Activated CD4-positive, alpha-beta T cell treated with anti-CD3 and anti-CD28 coated beads for 36 hours (primary cell): ENCODE measurements around the gene POLR1H. TPM values are rescaled to one million over a fixed set of nuclear protein-coding genes. Genes with fewer than 3 reads are reported as not detected.

ENCODE experiments used
- ATAC-seq: fragments of 200-7000 bp; cut with Tn5 transposase; one replicate; pipeline ENCODE4 v1.10.0; 2021; ENCODE audit warnings: mild to moderate bottlenecking, moderate library complexity
- CTCF ChIA-PET: fragments of 350-600 bp; sonication (Branson Sonifier 250); formaldehyde crosslinking; loops from one replicate; lab custom pipeline; 2021; ENCODE audit warnings: antibody characterized with exemption; lab: Charles Lee
- POLR2A ChIA-PET: fragments of 350-600 bp; sonication (Branson Sonifier 250); formaldehyde crosslinking; loops from one replicate; lab custom pipeline; 2021; ENCODE audit warnings: antibody characterized with exemption, inconsistent platforms; lab: Charles Lee
- DNase-seq: peaks from one replicate; pipeline ENCODE4 v3.0.0-alpha.2; 2020
- H3K27ac Mint-ChIP-seq: one replicate; pipeline ENCODE4 v1.8.0; 2021; ENCODE audit warnings: mixed read lengths
- H3K27me3 Mint-ChIP-seq: one replicate; pipeline ENCODE4 v1.8.0; 2021; ENCODE audit warnings: mixed read lengths
- H3K36me3 Mint-ChIP-seq: one replicate; pipeline ENCODE4 v1.8.0; 2021; ENCODE audit warnings: low read depth, mixed read lengths
- H3K4me1 Mint-ChIP-seq: one replicate; pipeline ENCODE4 v1.8.0; 2021; ENCODE audit warnings: mixed read lengths
- H3K4me3 Mint-ChIP-seq: one replicate; pipeline ENCODE4 v1.8.0; 2021; ENCODE audit warnings: mild to moderate bottlenecking, moderate library complexity, mixed read lengths
- H3K9me3 Mint-ChIP-seq: one replicate; pipeline ENCODE4 v1.8.0; 2021; ENCODE audit warnings: low read depth, mixed read lengths
- intact Hi-C, 2 experiments: fragments of 100-400 bp; cut with DNase I in 1 of 2; cut with micrococcal nuclease in 1 of 2; formaldehyde crosslinking; loops; one replicate each; pipeline versions ENCODE4 v1.14.2 to v1.15.1; 2022 to 2024; cut with DNase I, micrococcal nuclease
- total RNA-seq, 2 experiments: library from RNA; stranded (reverse); gene quantifications; one replicate each; pipeline ENCODE4 v1.2.3, GENCODE V29; 2021

POLR1H gene
- total RNA-seq, 2 experiments from 2014 or later, result 38.2 to 65.0 TPM

DNA sequence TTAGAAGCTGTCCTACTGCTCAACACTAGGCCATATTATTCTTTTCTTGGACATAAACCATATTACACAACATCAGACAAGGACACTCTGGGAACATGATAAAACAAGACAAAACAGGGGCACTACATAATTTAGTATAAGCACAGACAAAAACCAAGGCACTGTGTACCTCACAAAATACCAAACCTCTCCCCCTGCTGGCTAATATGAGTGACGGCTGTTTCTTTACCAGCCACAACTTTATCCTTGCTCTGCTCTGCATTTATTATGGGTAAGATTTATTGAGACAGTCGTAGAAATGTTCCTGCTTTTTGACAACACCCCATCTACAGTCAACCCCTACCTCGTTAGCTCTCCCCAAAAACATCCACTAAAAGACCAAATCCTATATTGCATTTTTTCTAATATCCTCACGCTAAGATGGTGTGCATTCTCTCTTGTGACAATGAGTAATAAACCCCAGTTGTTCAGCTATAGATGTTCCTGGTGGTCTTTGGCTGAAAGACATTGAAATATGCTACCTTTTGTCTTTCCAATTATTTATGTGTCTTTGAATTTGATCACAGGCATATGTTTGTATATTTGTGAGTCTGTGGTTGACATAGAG, 23.8 kb upstream of the POLR1H start:
- H3K27ac Mint-ChIP-seq, result no peak overlapping the region
- ATAC-seq (no peak), DNase-seq (no peak)
- ChIA-PET POLR2A (no interaction called here), CTCF (interaction anchor here (0.5 to 1.1 kb wide), 4 partner anchors 10 to 326 kb away, joined by 3 read pairs; no protein-coding TSS in a partner anchor)
- peaks cover 16% of the 10 kb centered on the region for H3K36me3 Mint-ChIP-seq
- no peaks in the 10 kb centered on the region for H3K27me3 Mint-ChIP-seq
- H3K9me3 Mint-ChIP-seq, result no peaks in the 10 kb centered on the region
- intact Hi-C loops, result no loop called here
- no peaks in the 10 kb centered on the region for H3K4me1 Mint-ChIP-seq
- H3K4me3 Mint-ChIP-seq, result no peak overlapping the region

DNA sequence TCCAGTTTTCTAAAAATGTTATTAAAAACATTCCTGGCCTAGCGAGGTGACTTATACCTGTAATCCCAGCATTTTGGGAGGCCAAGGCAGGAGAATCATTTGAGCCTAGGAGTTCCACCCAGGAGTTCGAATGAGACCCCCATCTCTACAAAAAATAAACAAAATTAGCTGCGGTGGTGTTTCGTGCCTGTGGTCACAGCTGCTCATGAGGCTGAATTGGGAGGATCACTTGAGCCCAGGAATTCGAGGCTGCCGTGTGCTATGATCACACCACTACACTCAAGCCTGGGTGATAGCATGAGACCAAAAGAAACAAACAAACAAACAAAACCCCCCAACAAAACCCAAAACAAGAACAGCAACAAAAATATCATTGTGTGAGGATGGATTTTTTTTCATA, 19.8 kb upstream of the POLR1H start:
- CTCF ChIA-PET, result interaction anchor here (0.8 to 1.1 kb wide), 2 partner anchors 88 to 673 kb away, joined by 3 read pairs; no protein-coding TSS in a partner anchor
- peaks cover 6% of the 10 kb centered on the region for H3K4me1 Mint-ChIP-seq

DNA sequence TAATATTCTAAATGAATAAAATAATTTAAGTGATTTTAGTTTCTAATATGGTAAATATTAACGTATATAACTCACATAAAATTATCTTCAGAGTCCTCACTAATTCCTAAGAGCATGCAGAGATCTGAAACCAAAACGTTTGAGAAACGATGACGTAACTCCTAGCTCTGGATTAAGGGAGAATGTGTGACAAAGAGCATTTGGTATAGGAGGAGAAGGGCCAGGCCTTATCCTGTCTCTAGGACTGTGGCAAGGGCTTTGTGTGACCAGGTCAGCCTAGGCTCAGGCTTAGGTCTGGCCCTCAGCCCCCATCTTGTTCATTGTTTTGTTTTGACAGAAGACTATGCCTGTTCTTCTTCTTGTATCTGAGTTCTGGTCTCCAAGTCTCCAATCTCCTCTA, 19.2 kb upstream of the POLR1H start:
- ChIA-PET POLR2A (no interaction called here), CTCF (interaction anchor here (0.9 kb wide), 1 partner anchor 11 kb away, joined by 3 read pairs; no protein-coding TSS in a partner anchor)
- Mint-ChIP-seq H3K9me3 (no peaks in the 10 kb centered on the region), H3K4me1 (peaks cover 6% of the 10 kb centered on the region), H3K4me3 (no peak overlapping the region), H3K27ac (no peak overlapping the region), H3K27me3 (no peaks in the 10 kb centered on the region), H3K36me3 (peaks cover 6% of the 10 kb centered on the region)
- intact Hi-C loops, result no loop called here
- ATAC-seq (no peak), DNase-seq (no peak)

More for the DNA sequence above, 19.8 kb upstream of the POLR1H start:
- POLR2A ChIA-PET, result no interaction called here
- ATAC-seq, result no peak
- Mint-ChIP-seq H3K27ac (no peak overlapping the region), H3K9me3 (no peaks in the 10 kb centered on the region), H3K4me3 (no peak overlapping the region), H3K36me3 (peaks cover 6% of the 10 kb centered on the region), H3K27me3 (no peaks in the 10 kb centered on the region)
- intact Hi-C loops, result no loop called here
- no peak for DNase-seq

DNA sequence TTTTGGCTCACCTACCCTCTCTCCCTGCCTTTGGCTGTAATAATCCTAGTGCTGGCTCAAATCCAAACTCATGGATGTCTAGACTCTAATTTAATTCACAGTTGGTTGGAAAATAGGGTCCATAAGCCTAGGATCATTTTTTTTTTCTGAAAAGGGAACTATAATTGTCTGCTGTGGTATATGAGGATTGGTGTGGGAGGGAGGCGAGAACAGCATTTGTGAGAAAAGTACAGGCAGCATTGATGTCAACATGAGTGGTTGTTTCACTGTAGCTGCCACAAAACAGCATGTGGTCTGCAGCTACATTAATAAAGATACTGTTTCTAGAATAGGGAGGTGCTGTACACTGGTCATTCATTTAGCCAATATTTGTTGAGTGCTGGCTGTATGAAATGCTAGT, 18.6 kb upstream of the POLR1H start:
- intact Hi-C loops, result no loop called here
- POLR2A ChIA-PET, result no interaction called here
- no peak overlapping the region for H3K4me3 Mint-ChIP-seq
- no peak overlapping the region for H3K27ac Mint-ChIP-seq
- peaks cover 6% of the 10 kb centered on the region for H3K36me3 Mint-ChIP-seq
- H3K9me3 Mint-ChIP-seq, result no peaks in the 10 kb centered on the region
- peaks cover 11% of the 10 kb centered on the region for H3K4me1 Mint-ChIP-seq
- no peaks in the 10 kb centered on the region for H3K27me3 Mint-ChIP-seq
- ATAC-seq (no peak), DNase-seq (no peak)
- CTCF ChIA-PET, result interaction anchor here (0.9 kb wide), 1 partner anchor 10 kb away, joined by 3 read pairs; no protein-coding TSS in a partner anchor

DNA sequence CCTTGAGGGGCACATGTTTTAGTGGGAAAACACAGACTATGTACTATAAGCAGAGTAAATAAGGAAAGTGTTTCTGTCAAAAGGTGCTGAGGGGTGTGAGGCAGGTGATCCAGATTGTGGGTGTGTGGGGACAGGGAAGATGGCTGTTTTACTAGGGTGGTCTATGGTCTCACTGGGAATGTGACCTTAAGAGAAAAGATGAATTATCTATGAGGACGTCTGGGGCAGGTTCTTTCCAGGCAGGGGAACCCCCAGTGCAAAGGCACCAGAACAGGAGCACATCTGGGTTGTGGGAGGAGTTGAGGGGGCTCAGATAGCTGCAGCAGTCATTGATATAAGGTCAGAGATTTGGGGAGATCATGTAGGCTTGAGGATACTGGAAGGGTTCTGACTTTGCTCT, 18.2 kb upstream of the POLR1H start:
- H3K4me3 Mint-ChIP-seq, result no peak overlapping the region
- ATAC-seq (no peak), DNase-seq (no peak)
- H3K9me3 Mint-ChIP-seq, result no peaks in the 10 kb centered on the region
- ChIA-PET CTCF (no interaction called here), POLR2A (no interaction called here)
- H3K27ac Mint-ChIP-seq, result no peak overlapping the region
- no peaks in the 10 kb centered on the region for H3K27me3 Mint-ChIP-seq
- peaks cover 12% of the 10 kb centered on the region for H3K4me1 Mint-ChIP-seq
- peaks cover 6% of the 10 kb centered on the region for H3K36me3 Mint-ChIP-seq
- intact Hi-C loops, result no loop called here

DNA sequence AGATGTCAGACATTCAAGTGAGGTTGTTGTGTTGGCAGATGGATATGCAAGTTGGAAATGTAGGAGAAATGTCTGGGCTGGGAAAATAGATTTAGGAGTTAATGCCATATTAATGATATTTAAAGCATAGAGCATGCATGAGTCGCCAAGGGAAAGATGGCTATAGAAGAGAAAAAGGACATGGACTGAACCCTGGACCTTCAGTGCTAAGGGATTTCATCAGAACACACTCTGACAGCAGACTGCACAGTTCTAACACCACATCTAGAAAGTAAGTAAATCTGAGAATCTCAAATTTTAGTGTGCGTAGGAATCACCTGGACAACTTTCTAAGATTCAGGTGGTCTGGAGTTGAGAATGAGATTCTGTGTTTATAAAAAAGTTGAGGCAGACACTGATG, 17.3 kb upstream of the POLR1H start:
- H3K9me3 Mint-ChIP-seq, result no peaks in the 10 kb centered on the region
- H3K27me3 Mint-ChIP-seq, result no peaks in the 10 kb centered on the region
- no peak for DNase-seq
- H3K27ac Mint-ChIP-seq, result no peak overlapping the region
- H3K36me3 Mint-ChIP-seq, result peaks cover 6% of the 10 kb centered on the region
- ChIA-PET POLR2A (no interaction called here), CTCF (interaction anchor here (0.7 kb wide), 1 partner anchor 19 kb away, joined by 3 read pairs; no protein-coding TSS in a partner anchor)
- peaks cover 12% of the 10 kb centered on the region for H3K4me1 Mint-ChIP-seq
- intact Hi-C loops, result no loop called here
- H3K4me3 Mint-ChIP-seq, result no peak overlapping the region
- no peak for ATAC-seq

DNA sequence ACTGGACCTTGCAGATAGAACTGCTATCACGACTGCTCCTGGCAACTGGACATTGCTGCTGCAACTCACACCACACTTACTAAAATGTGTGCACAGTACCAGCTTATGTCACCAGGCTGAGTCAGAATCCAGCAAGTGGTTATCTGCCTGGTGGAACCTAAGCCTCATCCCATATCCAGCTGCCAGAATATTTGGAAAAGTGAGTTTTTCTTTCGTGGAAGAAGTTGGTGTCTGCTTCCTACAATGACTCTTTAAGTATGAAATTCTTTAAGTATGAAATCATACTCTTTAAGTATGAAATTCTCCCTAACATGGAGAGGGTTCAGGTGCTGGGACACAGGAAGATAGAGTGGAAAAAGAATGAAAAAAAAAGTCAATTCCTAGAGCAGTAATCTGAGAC, 16.4 kb upstream of the POLR1H start:
- intact Hi-C loops, result no loop called here

DNA sequence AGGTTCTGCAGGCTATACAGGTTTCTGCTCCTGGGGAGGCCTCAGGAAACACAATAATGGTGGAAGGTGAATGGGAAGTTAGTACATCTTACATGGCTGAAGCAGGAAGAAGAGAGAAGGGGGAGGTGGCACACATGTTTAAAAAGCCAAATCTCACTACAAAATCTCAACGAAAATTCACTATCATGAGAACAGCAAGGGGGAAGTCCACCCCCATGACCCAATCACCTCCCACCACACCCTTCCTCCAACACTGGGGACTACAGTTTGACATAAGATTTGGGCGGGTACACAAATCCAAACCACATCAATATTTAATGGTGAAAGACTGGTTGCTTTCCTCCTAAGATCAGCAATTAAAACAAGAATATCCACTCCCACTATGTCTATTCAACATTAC, 13.8 kb upstream of the POLR1H start:
- no peak overlapping the region for H3K4me3 Mint-ChIP-seq
- POLR2A ChIA-PET, result no interaction called here

More for the DNA sequence above, 16.4 kb upstream of the POLR1H start:
- Mint-ChIP-seq H3K4me1 (peaks cover 12% of the 10 kb centered on the region), H3K27ac (no peak overlapping the region), H3K4me3 (no peak overlapping the region), H3K27me3 (no peaks in the 10 kb centered on the region), H3K9me3 (no peaks in the 10 kb centered on the region), H3K36me3 (peaks cover 6% of the 10 kb centered on the region)
- DNase-seq (no peak), ATAC-seq (no peak)
- CTCF ChIA-PET, result interaction anchor here (0.6 to 2.0 kb wide), 4 partner anchors 20 to 211 kb away, joined by 3 to 6 read pairs (median 4); no protein-coding TSS in a partner anchor
- POLR2A ChIA-PET, result no interaction called here

DNA sequence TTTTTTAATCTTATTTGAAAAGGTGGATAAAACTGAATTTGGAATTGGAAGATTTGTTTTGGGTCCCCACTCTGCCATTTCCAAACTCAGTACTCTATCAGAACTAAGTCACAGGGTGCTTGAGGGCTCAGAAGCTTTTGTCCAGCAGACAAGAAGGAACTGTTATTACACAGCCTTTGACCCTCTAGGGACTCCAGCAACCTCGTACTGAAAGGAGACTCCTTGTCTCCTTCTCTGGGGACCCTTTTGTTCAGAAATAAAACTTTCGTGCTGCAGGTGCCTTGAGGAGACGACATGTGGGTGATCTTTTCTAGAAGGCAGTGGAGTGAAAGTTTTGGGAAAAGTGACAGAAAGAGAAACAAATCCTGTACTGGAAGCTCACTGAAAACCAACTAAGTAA, 7.4 kb upstream of the POLR1H start:
- Mint-ChIP-seq H3K36me3 (peaks cover 13% of the 10 kb centered on the region), H3K4me3 (no peak overlapping the region)

More for the DNA sequence above, 13.8 kb upstream of the POLR1H start:
- Mint-ChIP-seq H3K9me3 (no peaks in the 10 kb centered on the region), H3K4me1 (peaks cover 12% of the 10 kb centered on the region), H3K36me3 (peaks cover 7% of the 10 kb centered on the region), H3K27ac (no peak overlapping the region), H3K27me3 (no peaks in the 10 kb centered on the region)
- CTCF ChIA-PET, result interaction anchor here (0.7 to 1.2 kb wide), 2 partner anchors 9 to 309 kb away, joined by 3 read pairs; no protein-coding TSS in a partner anchor
- no peak for DNase-seq
- ATAC-seq, result no peak
- intact Hi-C loops, result no loop called here

DNA sequence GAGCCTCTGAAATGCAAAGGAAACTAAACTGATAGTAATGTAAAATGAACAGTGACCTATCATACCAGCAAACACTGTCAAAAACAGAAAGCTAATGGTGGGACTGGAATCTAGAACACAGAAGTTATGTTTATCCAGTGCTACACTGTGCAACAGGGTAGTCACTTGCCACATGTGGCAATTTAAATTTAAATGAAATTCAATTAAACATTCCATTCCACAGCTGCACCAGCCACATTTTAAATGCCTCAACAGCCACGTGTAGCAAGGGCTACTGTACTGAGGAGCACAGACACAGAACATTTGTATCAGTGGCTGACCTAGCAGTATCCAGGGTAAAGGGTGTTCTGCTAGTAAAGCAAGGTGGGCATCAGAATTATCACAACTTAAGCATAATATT, 5.6 kb upstream of the POLR1H start:
- H3K4me3 Mint-ChIP-seq, result no peak overlapping the region
- peaks cover 11% of the 10 kb centered on the region for H3K4me1 Mint-ChIP-seq
- H3K27me3 Mint-ChIP-seq, result no peaks in the 10 kb centered on the region
- intact Hi-C loops, result no loop called here
- no peak overlapping the region for H3K27ac Mint-ChIP-seq
- ChIA-PET CTCF (no interaction called here), POLR2A (no interaction called here)
- no peaks in the 10 kb centered on the region for H3K9me3 Mint-ChIP-seq
- no peak for ATAC-seq
- H3K36me3 Mint-ChIP-seq, result peaks cover 13% of the 10 kb centered on the region
- DNase-seq, result no peak

More for the DNA sequence above, 7.4 kb upstream of the POLR1H start:
- H3K4me1 Mint-ChIP-seq, result no peaks in the 10 kb centered on the region
- ChIA-PET CTCF (no interaction called here), POLR2A (no interaction called here)
- no peak for DNase-seq
- no peaks in the 10 kb centered on the region for H3K27me3 Mint-ChIP-seq
- no peak overlapping the region for H3K27ac Mint-ChIP-seq
- no peaks in the 10 kb centered on the region for H3K9me3 Mint-ChIP-seq
- intact Hi-C loops, result no loop called here
- ATAC-seq, result no peak

DNA sequence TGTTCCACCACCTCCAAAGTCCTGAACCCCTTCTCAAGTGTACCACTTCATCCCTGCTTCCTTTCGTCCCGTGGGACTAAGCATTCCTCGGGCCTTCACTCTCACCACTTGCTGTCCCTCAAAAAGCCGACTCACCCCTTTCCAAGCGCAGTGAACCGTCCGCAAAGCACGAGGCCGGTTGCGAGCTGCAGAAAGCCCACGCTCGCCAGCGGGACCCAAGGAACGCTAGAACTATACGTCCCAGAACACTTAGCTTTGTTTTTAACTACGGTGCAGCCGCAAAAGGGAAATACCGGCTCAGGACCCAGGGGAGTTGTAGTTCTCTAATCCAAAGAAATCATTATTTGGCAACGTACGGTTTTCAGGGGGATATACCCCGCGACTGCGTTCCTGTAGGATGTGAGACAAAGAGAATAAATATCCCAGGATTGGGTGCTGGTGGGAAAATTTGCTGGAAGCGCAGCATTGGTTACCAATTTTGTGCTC, 416 bp upstream of the POLR1H start:
- Mint-ChIP-seq H3K27ac (peak overlapping the region; percentile 98), H3K9me3 (peaks cover 3% of the 10 kb centered on the region), H3K4me1 (peaks cover 37% of the 10 kb centered on the region), H3K27me3 (no peaks in the 10 kb centered on the region), H3K36me3 (peaks cover 32% of the 10 kb centered on the region), H3K4me3 (peak overlapping the region; percentile 94)
- intact Hi-C loops, result loop anchor here (1.0 to 10.0 kb wide), 7 partner anchors 42 to 624 kb away; partner anchors contain the start of genes HLA-F (in 1 of the 2), PPP1R18 (in 1 of the 2), TRIM26 (in 1 of the 2) and TRIM39 (in 1 of the 2)
- ChIA-PET POLR2A (interaction anchor here (1.0 to 2.9 kb wide), 3 partner anchors 10 to 265 kb away, joined by 3 to 7 read pairs (median 6); partner anchors contain the start of gene TRIM39), CTCF (interaction anchor here (0.7 to 3.9 kb wide), 7 partner anchors 21 to 212 kb away, joined by 3 to 21 read pairs (median 5); no protein-coding TSS in a partner anchor)
- DNase-seq (peak; percentile 54), ATAC-seq (peak; percentile 19)
